Cardiac fibroblast (primary cell): ENCODE measurements around the gene MASP2.
"Not testable (repeated sequence)": the region's sequence is repeated elsewhere in the genome, so short reads cannot be mapped to it uniquely, and the experiment has no call there.

Experiments used
- DNase-seq, 2 donors: peaks; one replicate each; pipeline versions ENCODE4 v3.0.0 to v3.0.0-alpha.2; 2010; ENCODE audit warnings: low read depth in 2 of 2
- H3K4me3 ChIP-seq, 2 donors: replicated peaks in 1 of 2; 1 replicate in 1 of 2; 2 replicates in 1 of 2; pipeline ENCODE4 v1.5.1; 2011; ENCODE audit warnings: low read depth in 2 of 2, low read length in 2 of 2, mild to moderate bottlenecking in 2 of 2, moderate library complexity in 1 of 2
- CTCF ChIP-seq: IDR thresholded peaks from one replicate; pipeline ENCODE4 v1.5.1; 2011; ENCODE audit warnings: low read depth, mild to moderate bottlenecking, low read length, inconsistent platforms

Gene MASP2

GRCh38 chr1:11046625-11047365 lies at the start of gene MASP2:
Gene MASP2, minus strand, starts transcription at chr1:11047239. Its CDS starts 32 bp downstream, at chr1:11047207.
- no peak for DNase-seq
- H3K4me3 ChIP-seq, result no peak within 1 kb of the TSS
- TF ChIP-seq CTCF, result no peak

- DNase-seq, result not testable (repeated sequence)
These were observed 36.7 kb upstream of the MASP2 start for GRCh38 chr1:11083784-11084183.

GRCh38 chr1:11080931-11081330 lies 33.9 kb upstream of the MASP2 start:
- no peak for TF ChIP-seq CTCF
- no peak for DNase-seq
- H3K4me3 ChIP-seq, result no peak overlapping the region

More at GRCh38 chr1:11083784-11084183, 36.7 kb upstream of the MASP2 start:
- H3K4me3 ChIP-seq, result not testable (repeated sequence)

GRCh38 chr1:11078631-11079030 lies 31.6 kb upstream of the MASP2 start:
- no peak for TF ChIP-seq CTCF
- DNase-seq, result no peak
- H3K4me3 ChIP-seq, result no peak overlapping the region

- H3K4me3 ChIP-seq, DNase-seq: not testable (repeated sequence)
These were observed 26.4 kb upstream of the MASP2 start for GRCh38 chr1:11073398-11073797.

GRCh38 chr1:11072216-11072917 lies 25.3 kb upstream of the MASP2 start:
- no peak for TF ChIP-seq CTCF
- no peak overlapping the region for H3K4me3 ChIP-seq
- no peak for DNase-seq

- H3K4me3 ChIP-seq, result no peak overlapping the region
- TF ChIP-seq CTCF, result no peak
- DNase-seq, result no peak
These were observed 24.6 kb upstream of the MASP2 start for GRCh38 chr1:11071463-11072215.
